Ramos (cell line): ENCODE measurements around the gene ZMIZ1.

Experiments used
- in situ Hi-C: fragments of 300-500 bp; cut with MboI; formaldehyde crosslinking; loops from one replicate; pipeline ENCODE4 v1.14.3; 2022; ENCODE audit warnings: low sequenced_read_pairs; ENCODE audit not compliant: unreplicated experiment

ZMIZ1 gene

DNA sequence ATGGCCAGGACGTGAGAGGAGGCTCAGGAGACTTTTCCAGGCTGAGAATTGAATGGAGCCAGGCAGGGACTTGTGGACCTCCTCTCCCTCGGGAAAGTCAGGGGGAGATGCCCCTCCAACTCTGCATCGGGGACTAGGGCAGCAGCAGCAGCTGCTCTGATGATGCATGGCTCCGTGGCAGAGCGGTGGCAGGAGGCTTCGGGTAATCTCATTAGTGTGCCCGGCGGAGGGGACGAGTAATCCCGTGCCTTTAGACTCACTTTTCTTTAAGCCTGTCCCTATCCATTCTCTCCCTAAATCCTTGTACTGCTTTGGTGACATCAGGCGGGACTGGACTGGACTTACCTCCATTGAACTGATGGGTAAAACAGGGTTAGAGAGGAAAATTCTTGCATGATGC, 75.1 kb downstream of the ZMIZ1 start:
- in situ Hi-C loops, result no loop called here

DNA sequence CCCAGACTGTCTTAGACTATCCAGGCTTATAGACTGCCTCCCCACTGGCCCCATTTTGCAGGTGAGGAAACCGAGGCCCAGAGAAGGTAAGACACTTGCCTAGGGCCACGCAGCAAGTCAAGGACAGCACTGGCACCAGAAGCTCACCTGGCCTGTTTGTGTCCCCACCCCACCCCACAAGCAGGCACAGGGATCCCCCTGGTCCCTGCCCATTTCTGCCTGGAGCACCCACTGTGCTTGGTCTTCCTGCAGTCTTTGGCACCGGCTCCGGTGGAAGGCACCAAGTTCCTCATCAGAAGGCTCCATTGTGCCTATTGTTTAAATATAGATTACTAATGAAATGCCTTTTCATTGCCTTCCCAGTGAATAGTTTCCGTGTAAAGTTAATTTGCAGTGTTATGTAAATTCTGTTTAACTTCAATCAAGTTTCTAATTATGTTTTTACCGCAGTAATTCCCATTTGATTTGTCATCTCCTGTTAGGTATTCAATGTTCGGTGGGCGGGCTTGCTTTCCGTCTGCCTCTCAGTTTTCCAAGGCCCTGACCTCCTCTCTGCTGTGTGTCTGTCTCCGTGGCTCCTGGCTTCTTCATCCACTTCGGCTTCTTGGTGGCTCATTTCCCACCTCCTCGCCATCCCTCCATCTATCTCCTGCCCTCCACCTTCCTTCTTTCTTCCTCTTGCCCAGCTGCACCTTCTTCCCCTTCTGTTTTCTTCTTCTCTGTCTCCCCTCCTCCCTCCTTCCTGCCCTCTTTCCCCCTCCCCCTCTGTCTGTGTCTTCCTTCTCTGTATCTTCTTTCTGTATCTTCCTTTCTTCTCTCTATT, 75.8 kb downstream of the ZMIZ1 start:
- in situ Hi-C loops, result no loop called here

DNA sequence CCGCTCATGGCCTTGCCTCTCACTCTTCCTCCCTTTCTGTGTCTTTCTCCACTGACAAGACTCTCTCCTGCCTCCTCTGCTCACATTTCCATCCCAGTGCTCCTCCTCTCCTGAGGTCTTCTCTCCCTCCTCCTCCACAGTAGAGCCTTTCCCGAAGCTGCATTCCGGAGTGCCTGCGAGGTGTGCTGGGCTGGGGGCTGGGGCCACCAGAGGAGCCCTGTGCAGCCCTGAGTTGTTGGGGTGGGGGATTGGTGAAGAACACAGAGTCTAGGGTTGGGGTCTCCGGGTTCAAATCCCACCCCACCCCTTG, 76.4 kb downstream of the ZMIZ1 start:
- in situ Hi-C loops, result no loop called here

DNA sequence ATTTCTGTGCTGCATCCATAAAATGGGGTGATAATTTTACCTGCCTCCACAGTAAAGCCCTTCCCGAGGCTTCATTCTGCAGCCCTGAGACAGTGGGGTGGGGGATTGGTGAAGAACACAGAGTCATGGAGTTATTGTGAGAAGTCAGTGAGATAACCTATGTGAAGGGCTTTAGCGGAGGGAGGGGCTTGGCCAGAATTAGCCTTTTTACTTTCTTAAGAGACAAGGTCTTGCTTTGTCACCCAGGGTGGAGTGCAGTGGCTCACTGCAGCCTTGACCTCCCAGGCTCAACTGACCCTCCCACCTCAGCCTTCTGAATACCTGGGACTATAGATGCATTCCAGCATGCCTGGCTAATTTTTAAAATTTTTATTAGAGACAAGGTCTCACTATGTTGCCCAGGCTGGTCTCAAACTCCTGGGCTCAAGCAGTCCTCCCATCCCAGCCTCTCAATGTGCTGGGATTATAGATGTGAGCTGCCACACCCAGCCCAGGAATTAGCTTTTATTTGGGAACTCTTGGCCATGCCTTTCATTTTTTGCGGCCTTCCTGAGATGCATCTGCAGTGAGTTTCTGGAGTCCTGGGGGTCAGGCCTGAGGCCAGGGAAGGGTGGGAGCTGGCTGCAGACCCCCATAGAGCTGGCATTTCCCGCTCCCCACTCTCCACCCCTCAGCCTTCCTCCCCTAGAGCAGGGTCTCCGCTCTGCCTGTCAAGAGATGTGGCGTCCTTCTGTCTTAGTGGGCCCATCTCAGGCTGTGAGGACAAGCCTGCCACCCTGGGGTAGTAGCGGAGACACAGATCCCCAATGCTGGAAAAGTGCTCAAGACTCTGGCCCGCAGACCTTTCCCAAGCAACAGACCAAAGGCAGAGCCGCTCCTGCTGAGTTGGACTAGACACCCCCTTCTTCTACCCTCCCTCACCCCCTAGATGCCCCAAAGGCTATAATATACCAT, 77.0 kb downstream of the ZMIZ1 start:
- in situ Hi-C loops, result no loop called here

DNA sequence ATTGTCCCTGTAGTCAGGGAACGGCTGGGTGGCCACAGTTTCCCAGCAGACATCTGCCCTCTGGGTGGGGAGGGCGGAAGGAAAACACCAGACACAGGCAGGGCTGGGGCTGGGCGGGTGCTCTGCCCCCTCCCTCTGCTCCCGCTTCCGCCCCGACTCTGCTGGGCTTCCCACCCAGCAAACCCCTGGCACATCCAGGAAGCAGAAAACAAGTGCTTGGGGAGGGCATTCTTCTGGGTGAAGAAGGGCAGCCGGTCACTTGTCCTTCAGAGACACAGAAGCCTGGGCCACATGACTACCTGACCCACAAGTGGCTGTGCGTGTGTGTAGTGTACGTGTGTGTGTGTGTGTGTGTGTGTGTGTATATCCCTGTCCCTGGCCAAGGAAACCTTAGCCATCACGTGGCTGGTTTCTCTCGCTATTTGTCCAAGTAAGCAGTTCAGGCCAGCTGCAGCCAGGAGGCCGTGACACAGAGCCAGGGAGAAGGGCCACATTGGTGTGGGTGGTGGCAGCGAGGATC, 77.9 kb downstream of the ZMIZ1 start:
- in situ Hi-C loops, result no loop called here

DNA sequence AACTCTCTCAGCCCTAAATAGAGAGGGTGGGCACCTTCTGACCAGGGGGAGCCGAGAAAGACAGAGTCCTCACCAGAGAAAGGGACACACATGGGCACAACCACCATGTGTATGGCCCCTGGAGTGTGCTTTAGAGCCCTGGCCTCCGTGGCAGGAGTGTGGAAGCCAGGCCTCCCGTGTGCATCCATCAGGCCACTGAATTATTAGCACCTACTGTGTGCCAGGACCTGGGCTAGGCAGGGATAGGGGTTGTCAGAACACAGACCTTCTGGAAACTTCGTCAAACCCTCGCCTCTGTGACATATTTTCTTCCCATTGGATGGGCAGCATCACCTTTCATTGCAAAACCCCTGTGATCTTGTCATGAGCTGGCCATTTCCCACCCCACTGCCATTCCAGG, 78.5 kb downstream of the ZMIZ1 start:
- in situ Hi-C loops, result no loop called here

DNA sequence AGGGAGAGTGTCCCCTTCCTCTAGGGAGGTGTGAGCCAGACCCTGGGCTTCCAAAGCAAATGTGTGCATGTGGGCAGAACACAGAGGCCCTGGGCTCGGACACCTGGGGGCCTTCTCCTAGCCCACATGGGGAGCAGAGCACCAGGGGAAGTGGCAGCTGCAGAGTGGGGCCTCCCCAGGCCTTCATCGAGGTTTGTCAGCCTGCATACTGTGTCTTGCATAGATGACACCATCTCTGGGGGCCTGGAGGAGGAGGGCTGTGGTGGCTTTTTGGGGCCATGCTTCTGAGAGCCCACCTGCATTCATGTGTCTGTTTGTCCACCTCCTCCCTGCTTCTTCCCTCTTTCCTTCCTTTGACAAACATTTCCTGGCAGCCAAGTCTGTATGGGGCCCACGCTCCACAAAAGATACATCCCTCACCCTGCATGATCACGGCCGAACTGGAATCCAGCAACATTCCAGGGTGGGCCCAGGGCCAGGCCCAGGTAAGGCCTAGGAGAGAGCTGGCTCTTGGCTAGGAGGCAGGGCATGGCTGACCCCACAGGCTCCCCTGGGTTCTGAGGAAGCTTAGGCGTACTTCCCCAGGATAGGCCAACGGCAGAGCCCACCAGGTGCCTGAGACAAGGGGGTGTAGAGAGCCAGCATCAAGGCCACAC, 79.2 kb downstream of the ZMIZ1 start:
- in situ Hi-C loops, result no loop called here

DNA sequence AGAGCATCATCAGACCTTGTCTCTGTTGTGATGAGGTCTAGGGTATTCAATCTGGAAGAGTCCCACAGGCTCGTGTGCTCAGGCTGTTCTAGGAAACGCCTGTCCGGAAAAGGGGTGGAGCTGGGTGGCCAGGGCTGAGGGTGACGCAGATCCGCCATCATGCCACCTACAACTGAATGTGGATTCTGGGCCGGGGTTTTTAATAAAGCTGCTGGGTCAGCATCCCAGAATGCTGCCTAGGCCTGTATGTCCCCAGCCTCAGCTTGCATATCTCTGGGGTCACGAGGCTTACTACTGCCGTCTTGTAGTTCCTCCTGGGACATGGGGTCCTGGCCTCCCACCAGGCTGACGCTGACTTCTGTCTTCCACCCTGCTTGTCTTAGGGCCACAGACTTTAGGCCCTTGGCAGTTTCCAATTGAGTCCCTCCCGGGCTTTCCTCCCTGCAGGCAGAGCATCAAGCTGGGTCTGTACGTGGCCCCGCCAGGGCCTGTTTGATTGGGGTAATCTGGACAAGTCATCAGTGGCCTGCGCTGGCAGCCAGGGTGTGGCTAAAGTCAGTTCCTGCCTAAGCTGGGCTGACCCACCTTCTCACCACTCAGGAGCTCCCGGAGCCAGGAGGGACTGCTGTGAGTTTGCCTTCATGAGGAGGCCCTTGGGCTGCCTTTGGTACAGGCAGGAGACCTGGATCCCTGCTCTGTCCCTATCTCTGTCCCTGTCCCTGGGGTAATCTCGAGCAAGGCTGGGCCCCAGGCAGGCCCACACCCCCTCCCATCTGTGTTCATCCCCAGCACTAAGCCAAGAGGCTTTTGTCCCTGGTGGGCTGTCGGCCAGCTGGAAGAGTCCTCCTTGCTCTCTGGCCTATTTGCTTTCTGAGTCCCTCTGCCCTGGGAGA, 79.9 kb downstream of the ZMIZ1 start:
- in situ Hi-C loops, result no loop called here

DNA sequence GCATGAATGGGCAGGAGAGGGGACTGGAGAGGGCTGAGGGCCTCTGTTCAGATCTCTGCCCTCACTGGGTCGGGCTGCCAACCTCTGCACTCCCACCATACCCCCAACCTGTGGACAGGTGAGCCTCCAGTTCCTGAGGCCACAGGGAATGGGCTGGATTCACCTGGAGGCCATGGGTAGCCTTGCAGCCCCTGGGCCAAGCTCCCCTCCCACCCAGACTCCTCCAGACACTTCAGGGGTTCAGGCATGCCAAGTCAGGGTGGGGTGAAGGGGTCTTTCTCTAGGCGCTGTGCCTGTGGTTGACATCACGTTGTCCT, 80.5 kb downstream of the ZMIZ1 start:
- in situ Hi-C loops, result no loop called here

DNA sequence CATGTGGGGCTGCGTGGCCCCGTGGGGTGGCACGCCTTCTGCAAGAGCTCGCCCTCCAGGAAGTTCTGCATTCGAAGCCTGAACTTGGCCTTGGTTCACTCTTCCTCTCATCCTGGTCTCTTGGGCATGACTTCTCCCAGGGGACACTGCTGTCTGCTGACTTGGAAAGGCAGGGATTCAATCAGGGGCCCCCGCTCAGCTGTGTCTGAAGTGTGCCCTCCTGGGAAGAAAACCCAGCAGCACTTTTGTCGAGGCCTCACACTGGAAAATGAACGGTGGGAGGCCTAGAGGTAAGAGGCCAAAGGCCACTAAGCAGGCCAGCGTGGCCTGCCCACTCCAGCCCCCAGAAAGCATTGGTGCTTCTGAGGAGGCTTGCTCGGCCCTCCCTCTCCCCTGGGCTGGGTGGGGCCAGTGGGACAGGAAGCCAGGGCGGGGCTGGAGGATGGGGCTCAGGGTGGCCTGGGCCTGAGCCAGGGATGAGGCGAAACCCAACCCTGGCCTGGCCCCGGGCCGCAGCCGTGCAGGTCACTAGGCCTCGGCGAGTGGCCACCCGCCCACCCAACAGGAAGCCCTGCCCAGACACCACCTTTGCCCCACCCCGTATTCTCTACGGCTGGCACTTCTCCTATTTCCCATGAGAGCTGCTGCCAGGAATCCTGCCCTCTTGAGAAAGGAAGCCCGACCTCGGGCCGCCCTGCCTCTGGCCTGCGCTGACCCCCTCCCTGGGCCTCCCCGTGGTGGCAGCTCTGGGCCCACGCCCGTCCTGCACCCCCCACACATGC, 81.1 kb downstream of the ZMIZ1 start:
- in situ Hi-C loops, result no loop called here

DNA sequence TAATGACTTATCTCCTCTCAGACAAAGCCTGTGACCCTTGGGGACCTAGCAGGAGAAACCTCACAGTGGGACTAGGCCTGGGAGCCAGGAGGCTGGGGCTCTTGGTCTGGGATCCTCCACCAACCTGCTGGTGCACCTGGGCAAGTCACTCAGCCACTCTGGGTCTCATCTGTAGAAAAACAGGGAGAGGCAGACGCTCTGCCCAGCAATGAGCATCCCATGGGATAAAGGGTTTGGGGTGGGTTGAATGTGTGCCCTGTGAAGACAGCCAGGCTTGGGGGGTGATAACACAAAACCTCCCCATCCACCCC, 81.6 kb downstream of the ZMIZ1 start:
- in situ Hi-C loops, result no loop called here

DNA sequence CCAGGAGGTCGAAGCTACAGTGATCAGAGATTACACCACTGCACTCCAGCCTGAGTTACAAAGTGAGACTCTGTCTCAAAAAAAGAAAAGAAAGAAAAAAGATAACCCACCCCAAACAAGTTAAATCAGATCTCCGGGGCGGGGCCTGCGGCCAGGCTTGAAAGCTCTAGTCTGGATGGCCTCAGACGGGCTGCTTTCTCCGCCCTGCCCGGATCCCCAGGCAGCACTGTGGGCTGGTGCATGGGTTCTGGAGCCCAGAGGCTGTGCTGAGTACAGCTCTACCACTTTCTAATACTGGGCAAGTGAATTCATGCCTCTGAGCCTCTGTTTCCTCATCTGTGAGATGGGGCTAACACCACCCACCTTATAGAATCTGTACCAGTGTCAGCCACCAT, 83.7 kb downstream of the ZMIZ1 start:
- in situ Hi-C loops, result no loop called here

DNA sequence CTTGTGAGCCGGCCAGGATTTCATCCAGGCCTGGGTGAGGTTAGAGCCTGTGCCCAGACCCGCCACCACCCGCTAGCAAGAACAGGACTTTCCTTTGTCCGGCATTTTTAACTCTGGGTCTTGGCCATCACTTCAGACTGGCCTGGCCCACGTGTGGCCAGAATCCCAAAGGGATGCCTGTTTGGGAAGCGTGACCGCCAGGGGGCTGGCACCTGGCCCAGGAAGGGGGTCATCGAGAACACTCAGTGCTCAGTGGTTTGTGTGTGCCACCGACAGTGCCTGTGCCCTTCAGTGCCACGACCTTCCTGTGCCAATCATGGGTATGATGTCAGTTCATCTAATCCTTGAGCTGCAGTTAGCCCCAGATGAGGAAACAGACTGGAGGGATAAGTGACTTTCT, 85.0 kb downstream of the ZMIZ1 start:
- in situ Hi-C loops, result no loop called here

DNA sequence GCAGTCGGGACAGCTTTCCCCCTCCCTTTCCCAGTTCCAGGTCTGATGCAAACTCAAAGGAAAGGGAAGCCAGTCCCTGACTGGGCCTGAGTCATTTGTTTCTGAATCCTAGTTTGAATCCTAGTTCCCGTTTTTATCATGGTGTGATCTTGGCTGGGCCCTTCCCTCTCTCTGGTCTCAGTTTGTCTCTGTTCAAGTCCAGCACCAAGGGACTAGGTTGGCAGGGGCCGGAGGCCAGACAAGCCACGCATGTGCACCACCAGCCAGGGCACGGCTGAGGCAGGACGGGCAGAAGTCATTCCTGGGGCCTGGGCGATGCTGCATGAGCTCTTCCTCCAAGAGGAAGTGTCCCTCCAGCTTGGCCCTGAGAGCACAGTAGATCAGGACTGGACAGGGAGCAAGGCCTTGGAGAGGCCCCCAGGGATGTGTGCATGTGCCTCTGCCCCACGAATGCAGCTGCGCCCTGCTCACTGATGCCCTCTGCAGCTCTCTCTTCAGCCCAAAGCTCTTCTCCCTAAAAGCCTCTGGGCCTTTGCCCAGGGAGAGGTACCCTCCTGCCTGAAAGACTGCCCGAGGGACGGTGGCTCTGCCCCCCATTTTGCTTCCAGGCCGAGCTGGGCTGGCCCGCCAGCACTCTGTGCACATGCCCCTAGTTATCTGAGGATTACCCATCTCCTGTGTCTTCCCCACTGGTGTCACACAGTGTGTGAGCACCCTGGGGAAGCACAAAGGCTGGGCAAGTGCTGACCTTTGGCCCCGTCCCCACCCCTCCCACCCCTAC, 86.7 kb downstream of the ZMIZ1 start:
- in situ Hi-C loops, result no loop called here

DNA sequence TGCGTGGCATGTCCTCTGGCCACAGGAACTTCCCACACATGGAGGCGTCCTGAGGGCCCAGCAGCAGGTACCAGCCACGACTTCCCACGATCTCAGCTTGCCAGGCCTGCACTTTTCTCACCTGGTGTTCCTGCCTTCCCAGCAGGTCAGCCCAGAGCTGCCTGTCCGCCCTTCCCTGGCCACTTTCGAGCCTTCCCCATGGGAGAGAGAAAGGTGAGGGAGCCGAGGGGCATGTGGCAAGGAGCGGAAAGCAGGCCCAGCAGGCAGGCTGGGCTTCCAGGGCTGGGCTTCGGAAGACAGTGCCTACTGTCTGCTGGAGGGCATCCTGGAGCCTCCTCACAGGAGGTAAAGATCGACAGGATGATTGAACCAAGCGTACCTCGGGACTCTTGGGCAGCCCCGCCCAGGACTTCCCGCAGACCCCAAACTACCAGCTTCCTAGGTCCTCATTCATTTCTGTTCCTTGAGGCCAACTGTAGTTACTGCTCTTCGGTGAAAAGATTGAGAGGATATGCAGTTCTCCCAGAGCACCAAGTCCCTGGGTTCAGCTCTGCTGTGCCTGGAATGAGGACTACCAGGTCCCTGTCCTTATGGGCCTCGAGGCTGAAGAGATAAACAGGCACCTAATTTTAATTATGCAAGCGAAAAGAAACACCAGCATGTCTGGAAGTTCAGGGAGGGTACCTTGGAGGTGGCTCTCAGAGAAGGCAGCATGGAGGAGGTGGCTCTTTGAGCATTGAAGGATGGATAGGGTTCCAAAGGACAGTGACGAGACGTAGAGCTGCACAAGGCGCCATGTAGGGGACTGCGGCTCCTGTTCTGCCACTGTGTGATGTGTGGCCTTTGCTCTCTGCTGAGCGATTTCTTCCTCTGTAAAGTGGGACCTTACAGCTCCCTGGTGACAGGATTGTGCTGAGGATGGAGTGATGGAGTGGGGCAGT, 87.8 kb downstream of the ZMIZ1 start:
- in situ Hi-C loops, result no loop called here

DNA sequence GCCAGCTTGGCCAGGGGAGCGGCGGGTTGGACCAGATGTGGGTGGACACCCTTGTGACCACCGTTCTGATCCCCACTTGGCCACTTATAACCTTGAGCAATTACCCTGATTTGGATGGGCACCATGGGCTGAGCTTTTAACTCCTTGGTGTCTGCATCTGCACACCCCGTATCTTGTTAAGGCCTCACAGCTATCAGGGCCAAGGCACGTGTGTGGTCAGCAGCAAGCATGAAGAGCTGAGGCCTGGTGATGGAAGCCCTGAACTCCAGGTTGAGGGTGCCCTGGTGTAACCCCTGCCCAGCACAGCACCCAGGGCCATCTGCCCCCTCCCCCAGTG, 89.2 kb downstream of the ZMIZ1 start:
- in situ Hi-C loops, result no loop called here

DNA sequence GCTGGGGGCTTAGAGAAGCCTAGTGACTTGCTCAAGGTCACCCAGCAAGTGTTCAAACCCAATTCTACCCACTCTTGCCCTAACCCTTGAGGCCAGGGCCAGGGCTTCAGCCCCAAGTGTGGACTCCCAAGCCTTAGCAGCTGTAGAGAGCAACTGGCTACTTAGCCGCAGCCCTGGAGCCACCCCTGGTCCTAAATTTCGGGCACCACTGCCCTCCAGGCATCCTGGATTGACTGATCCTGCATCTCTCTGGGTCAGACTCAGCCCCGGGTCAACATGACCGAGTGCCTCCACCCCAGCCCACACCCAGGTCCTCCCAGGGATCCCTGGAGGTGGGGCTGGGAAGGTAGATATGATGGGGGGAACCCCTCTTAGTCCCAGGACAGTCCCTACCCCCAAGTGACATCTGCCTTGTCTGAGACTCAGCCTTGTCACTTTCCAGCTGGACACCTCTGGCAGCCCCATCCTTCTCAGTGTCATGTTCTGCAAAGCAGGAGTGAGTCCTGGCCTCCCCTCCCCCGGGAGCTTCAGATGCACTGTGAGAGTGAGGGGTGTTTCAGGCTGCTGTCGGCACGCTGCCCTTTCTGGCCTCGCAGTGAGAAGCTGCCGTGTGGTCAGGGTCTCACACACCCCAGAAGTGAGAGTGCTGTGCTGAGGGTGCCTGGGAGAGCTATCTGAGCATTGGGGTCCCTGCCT, 89.8 kb downstream of the ZMIZ1 start:
- in situ Hi-C loops, result no loop called here
